Measurements from ENCODE around the gene SLF2.

SLF2 gene

GRCh38 chr10:100873827-100874326 lies 38.9 kb upstream of the SLF2 start:
- Histone ChIP-seq H3K9me2 (ENCODE audit: low read depth, low read length) (no peaks in the 10 kb centered on the region), H3K9me3 (ENCODE audit: low read length) (no peaks in the 10 kb centered on the region), H3K27me3 (ENCODE audit: insufficient read depth, low read length) (no peaks in the 10 kb centered on the region), H3K9ac (ENCODE audit: low read length) (no peak overlapping the region), H3K79me2 (ENCODE audit: insufficient read depth, low read length) (no peaks in the 10 kb centered on the region), H3K4me1 (ENCODE audit: insufficient read depth, low read length, severe bottlenecking) (no peaks in the 10 kb centered on the region), H2AFZ (ENCODE audit: low read length) (no peak overlapping the region), H3K36me3 (ENCODE audit: insufficient read depth, low read length) (no peaks in the 10 kb centered on the region), H3K27ac (ENCODE audit: low read depth, low read length, poor library complexity, severe bottlenecking) (no peak overlapping the region), H3K4me2 (ENCODE audit: low read length) (no peak overlapping the region), H3K4me3 (ENCODE audit: low read depth, low read length, poor library complexity, severe bottlenecking) (no peak overlapping the region), H3F3A (ENCODE audit: insufficient read depth, low read length) (no peaks in the 10 kb centered on the region), H4K20me1 (ENCODE audit: insufficient read depth, low read length) (no peaks in the 10 kb centered on the region)
- TF ChIP-seq CTCF (IDR thresholded peaks at IDR 0.05; ENCODE audit: low read length) (no peak), EZH2 (IDR thresholded peaks at IDR 0.05; ENCODE audit: borderline replicate concordance, low read length) (no peak)

- no peak overlapping the region for H2AFZ ChIP-seq (ENCODE audit: low read length)
- no peaks in the 10 kb centered on the region for H3K36me3 ChIP-seq (ENCODE audit: insufficient read depth, low read length)
- no peaks in the 10 kb centered on the region for H3F3A ChIP-seq (ENCODE audit: insufficient read depth, low read length)
- no peaks in the 10 kb centered on the region for H4K20me1 ChIP-seq (ENCODE audit: insufficient read depth, low read length)
- no peak overlapping the region for H3K9ac ChIP-seq (ENCODE audit: low read length)
- H3K4me1 ChIP-seq (ENCODE audit: insufficient read depth, low read length, severe bottlenecking): no peaks in the 10 kb centered on the region
- H3K27ac ChIP-seq (ENCODE audit: low read depth, low read length, poor library complexity, severe bottlenecking): no peak overlapping the region
- no peaks in the 10 kb centered on the region for H3K9me3 ChIP-seq (ENCODE audit: low read length)
- no peak overlapping the region for H3K4me2 ChIP-seq (ENCODE audit: low read length)
- TF ChIP-seq EZH2 (IDR thresholded peaks at IDR 0.05; ENCODE audit: borderline replicate concordance, low read length) (no peak), CTCF (IDR thresholded peaks at IDR 0.05; ENCODE audit: low read length) (no peak)
- H3K4me3 ChIP-seq (ENCODE audit: low read depth, low read length, poor library complexity, severe bottlenecking): no peak overlapping the region
- H3K9me2 ChIP-seq (ENCODE audit: low read depth, low read length): no peaks in the 10 kb centered on the region
- H3K27me3 ChIP-seq (ENCODE audit: insufficient read depth, low read length): no peaks in the 10 kb centered on the region
- no peaks in the 10 kb centered on the region for H3K79me2 ChIP-seq (ENCODE audit: insufficient read depth, low read length)
Observed at GRCh38 chr10:100874702-100875483, 37.9 kb upstream of the SLF2 start.

GRCh38 chr10:100875484-100876166 lies 37.1 kb upstream of the SLF2 start:
- Histone ChIP-seq H3K9ac (ENCODE audit: low read length) (no peak overlapping the region), H3K4me2 (ENCODE audit: low read length) (no peak overlapping the region), H2AFZ (ENCODE audit: low read length) (no peak overlapping the region), H3K4me3 (ENCODE audit: low read depth, low read length, poor library complexity, severe bottlenecking) (no peak overlapping the region), H3K4me1 (ENCODE audit: insufficient read depth, low read length, severe bottlenecking) (no peaks in the 10 kb centered on the region), H4K20me1 (ENCODE audit: insufficient read depth, low read length) (no peaks in the 10 kb centered on the region), H3K9me3 (ENCODE audit: low read length) (no peaks in the 10 kb centered on the region), H3K9me2 (ENCODE audit: low read depth, low read length) (no peaks in the 10 kb centered on the region), H3K27me3 (ENCODE audit: insufficient read depth, low read length) (no peaks in the 10 kb centered on the region), H3F3A (ENCODE audit: insufficient read depth, low read length) (no peaks in the 10 kb centered on the region), H3K79me2 (ENCODE audit: insufficient read depth, low read length) (no peaks in the 10 kb centered on the region), H3K27ac (ENCODE audit: low read depth, low read length, poor library complexity, severe bottlenecking) (no peak overlapping the region), H3K36me3 (ENCODE audit: insufficient read depth, low read length) (no peaks in the 10 kb centered on the region)
- no peak for TF ChIP-seq CTCF (IDR thresholded peaks at IDR 0.05; ENCODE audit: low read length)
- TF ChIP-seq EZH2 (IDR thresholded peaks at IDR 0.05; ENCODE audit: borderline replicate concordance, low read length): no peak
